Raji (cell line): Measurements from ENCODE around the gene SMG6.

Experiments used
- POLR2A ChIP-seq: IDR thresholded peaks from 2 replicates; pipeline ENCODE4 v1.6.1; 2011; ENCODE audit warnings: low read depth, low read length, control low read depth; ENCODE audit not compliant: insufficient read depth

Gene SMG6

DNA sequence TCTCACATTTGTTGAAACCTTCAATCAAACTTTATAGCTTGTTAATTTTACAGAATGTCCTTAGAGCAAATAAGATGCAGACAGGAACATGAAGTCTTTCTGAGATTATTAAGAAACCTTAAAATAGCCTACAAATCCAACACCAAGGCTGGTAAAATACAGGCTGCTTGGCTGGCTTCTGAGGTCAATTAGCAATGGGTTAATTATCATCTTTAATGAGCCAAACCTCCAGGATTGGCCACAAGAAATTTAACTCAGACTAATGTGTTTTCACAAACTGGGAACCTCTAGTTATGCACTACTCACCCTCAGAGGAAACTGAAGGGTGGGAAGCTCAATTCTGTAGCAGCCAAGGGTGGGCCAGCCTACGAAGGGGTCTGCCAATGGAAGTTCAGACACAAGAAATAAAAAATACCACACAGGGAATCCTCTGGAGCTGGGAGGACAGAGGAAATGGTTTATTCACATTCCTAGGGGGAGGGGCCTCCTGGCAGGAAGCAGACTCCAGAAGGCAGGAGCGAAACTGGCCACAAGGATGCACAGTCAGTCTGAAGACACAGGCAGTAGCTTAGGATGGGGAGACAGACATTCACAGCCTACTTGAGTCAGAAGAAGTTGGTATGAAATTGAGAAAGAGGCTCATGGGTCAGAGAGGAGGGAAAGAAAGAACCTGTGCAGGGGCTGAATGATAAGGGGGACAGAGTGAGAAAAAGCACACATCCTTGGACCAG lies 212.6 kb downstream of the SMG6 start:
- TF ChIP-seq POLR2A: no peak

DNA sequence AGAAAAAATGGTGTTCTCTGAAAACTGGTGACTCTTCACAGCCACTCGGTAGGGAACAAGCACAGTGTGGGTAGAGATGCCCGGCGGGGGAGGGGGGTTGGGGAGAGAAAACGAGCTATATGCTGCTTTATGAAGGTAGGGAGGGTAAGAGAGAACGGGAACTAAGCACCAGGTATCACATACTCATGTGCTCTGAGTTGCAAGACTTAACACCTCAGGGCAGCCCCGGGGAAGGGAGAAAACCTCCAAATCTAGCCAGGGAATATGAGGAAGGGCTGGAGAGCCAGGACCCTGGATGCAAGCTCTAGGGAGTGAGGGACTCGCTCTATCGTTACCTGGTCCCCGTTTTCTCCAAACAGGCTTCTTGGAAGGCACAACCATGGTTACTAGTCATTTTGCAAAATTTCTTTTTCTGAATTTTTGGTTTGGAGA lies 213.4 kb downstream of the SMG6 start:
- TF ChIP-seq POLR2A: no peak

DNA sequence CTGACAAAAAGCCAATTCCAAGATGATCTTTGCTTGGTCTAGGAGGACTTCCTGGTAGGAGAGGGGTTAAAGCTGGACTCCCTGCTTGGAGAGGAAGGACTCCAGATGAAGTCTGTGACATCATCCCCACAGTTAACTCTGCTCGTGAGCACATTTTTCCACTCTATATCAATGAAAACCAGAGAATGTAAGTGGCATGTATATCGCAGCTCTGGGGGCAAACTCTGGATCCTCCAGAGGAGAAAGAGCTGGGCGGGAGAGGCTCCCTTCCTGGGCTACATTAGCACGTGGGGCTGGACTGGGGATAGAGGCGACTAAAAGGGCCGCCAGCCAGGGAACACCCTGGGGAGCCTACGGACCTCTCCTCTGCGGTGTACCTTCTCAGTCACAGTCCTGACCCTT lies 214.6 kb downstream of the SMG6 start:
- TF ChIP-seq POLR2A: no peak

DNA sequence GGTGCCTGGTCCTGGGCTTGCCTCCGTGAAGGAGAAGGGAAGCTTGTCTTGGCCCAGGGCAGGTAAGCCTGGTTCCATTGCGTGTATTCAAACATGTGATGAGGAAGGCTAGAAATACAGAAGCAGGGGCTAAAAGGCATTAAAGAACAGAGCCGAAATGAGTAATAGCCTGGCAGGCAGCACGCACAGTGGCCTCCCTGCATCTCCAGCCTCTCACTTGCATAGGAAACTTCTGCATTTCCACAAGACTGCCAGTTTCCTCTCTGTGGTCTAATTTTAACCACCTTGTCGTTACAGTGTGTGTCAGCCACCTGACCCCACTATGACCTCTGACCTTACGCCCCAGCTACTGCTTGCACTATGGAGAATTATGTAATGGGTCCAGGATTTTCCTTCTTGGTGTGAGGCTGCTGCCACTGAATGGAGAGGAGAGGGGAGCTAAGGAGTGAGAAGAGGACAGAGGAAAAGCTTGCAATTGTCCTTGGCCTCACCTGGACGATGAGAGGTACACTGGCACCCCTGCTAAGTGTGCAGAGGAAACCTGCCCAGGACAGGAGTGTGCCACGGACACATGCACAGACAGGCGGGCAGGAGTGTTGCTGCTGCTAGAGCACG lies 215.9 kb downstream of the SMG6 start:
- no peak for TF ChIP-seq POLR2A

DNA sequence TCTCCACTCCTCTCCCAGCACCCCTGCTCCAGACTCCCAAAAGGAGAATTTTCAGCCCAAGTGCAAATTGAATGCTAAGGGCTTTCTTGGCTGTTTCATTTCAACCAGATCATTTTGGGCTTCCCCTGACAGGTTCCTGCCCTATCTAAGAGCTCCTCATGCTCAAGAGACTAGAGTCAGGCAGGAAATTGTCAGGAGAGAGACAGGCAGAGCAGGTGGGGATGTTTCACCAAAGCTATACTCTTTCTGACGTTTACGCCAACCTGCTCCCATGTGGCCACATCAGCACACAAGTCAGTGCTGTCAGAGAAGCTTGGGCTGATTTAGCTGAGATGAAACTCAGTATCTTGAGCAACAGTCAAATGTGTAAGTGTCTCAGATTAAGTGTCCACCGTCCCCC lies 217.3 kb downstream of the SMG6 start:
- no peak for TF ChIP-seq POLR2A

DNA sequence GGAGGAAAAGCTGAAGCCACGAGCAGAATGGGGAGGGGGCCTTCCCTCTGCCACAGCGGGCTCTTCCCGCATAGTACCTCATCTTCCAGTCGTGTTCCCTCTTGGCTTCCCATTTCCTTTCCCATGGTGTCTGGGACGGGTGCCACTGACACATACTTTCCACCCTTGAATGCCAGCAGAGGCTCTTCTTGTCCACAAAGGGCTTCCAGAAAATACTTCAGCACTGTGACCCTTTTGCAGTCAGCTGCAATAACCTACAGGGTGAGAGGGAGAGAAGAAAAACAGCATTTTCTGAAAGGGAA lies 218.0 kb downstream of the SMG6 start:
- TF ChIP-seq POLR2A: no peak

DNA sequence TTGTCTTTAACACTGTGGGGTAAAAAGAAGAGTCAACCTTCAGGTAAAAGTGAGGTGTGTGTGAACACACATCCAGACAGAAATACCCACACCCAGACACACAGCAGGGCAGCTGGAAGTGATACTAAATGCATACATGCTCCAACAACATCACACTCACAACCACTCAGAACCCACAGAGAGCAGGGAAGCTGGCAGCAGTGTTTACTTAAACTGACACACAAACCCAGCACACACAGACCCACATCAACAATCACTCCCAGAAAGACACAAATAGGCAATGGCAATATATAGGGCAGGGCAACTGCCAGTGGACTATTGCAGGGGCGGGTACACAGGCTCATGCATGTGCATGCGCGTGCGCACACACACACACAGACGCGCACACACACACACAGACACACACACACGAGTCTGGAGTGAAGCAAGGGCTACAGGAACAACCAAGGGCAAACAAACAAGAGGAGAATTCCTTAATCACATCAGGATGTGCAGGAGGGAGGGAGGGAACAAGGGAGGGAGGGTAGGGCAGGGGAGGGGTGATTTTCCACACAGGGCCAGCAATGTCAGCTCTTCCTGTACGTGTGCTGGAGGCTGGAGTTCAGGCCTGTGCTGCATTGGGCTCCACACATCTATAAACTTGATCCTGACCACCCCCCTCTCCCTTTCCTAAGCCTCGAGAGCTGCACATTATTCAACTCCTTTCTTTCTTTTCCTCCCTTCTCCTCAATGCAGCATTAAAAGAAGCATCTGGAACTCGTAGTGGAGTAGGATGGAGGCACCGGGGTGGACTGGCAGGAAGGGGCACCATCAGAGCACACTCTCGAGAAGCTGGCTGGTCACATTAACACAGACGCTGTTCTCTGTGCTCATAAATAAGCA lies 218.6 kb downstream of the SMG6 start:
- TF ChIP-seq POLR2A: no peak

DNA sequence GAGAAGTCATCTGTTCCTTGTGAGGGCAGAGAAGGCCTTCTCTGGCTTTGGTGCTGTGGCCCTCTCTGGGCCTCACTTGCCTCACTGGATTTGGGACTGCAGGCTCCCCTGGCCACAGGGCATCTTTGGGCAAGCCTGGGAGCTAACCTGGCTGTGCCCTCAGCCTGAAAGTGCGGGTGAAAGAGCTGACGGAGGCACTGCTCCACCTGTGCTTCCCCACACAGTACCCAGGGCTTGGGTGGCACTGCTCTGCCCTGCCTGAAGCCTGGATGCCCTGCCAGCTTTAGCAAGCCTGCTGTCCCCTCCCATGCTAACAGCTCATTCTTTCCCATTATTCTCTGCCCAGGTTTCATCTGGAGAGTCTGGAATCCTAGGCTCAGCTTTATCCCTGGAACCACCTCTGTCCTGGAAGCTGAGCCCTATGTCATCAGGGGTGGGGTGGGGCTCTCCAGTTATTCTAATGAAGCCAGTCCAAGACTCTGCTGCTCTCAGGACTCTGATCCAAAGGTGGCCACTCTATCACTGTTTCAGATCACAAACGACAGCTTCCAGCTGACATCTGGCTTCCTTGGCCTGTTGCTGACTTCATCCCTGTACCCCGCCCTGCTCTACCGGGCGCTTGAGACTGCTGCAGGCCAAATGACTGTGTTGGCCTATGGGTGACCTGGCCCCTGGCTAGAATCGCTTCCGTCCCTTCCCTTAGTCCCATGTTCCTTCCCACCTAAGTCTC lies 219.4 kb downstream of the SMG6 start:
- TF ChIP-seq POLR2A: no peak

DNA sequence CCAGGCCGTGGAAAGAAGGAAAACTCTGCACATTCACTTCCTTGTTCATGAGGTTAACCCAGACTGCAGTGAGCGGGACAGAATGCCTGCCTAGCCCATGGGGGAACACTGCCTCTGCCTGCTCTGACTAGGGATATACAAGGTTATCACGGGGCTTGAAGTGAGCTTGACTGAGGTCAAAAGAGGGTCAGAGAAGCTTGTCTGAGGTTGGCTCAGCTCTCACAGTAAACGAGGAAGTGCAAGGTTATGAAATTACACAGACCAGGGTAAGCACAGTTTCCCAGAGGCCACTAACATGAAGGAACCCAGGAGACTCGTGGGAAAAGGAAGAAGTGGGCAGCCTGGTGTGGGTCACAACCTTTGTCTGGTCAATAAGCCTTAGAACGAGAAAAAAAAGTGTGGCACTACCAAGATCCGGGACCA lies 220.0 kb downstream of the SMG6 start:
- TF ChIP-seq POLR2A: no peak

DNA sequence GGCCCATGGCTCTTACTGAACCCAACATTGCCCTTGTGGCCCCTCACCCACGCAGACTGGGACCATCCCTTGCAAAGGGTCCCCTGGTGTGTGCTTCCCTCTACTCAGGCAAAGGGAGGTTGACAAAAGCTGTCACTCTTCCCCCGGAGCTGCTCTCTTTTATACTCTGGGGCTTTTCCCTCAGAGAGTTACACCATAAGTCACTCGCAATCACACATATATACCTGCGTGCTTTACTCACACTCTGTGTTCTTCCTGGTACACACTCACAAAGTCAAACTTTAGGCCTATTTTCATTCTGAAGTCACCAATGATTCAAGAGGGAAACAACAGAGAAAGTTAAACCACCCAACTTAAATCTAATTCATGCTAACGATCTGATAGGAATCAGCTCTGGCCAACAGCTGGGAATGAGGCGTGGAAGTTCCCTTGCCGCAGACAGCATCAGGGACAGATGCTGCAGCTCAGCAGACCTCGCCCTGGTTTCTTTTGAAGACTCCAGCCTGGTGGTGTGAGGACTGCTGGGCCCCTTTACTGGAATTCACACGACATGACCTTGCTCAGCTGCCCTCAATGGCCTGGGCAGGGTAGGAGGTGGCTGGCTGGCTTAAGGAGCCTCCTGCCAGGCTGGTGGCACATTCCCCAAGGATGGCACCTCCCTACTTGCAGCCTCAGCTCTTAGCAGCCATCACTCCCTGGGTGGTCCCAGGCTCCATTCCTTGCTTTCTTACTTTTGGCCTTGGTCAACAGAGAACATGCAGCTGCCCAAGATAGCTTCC lies 221.4 kb downstream of the SMG6 start:
- TF ChIP-seq POLR2A: no peak

DNA sequence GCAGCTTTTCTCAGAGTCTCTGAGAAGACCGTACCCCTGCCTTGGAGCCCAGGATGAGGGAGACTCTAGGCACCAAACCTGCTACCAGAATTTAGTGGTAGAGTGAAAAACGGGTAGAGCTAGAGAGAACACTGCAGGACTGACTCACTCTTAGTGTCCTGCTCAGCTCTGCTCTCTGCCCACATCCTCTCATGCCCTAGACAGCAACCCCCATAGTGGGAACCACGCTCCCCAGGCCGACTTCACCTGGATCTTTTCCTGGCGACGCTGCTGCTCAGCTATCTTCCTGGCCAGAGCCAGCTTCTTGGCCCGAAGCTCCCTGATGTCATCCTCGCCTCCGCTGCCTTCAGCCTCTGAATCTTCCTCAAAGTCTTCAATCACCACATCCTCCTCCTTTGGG lies 222.0 kb downstream of the SMG6 start:
- no peak for TF ChIP-seq POLR2A

DNA sequence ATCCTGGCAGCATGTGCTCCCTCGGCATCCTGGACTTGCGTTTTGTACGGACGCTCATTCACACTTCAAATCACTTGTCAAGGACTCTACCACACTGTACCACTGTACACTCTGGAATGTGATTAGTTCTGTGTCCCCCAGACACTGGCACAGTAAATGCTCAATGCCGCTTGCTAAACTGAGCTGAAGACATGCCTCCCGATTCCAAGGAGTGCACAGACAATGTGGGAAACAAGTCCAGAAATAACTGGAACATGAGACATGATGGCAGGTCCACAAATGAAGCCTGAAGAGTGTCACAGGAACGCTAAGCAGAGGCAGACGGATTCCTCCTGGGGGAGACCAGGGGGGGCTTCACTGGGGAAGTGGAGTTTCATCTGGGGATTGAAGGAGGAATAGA lies 226.5 kb downstream of the SMG6 start:
- TF ChIP-seq POLR2A: no peak

DNA sequence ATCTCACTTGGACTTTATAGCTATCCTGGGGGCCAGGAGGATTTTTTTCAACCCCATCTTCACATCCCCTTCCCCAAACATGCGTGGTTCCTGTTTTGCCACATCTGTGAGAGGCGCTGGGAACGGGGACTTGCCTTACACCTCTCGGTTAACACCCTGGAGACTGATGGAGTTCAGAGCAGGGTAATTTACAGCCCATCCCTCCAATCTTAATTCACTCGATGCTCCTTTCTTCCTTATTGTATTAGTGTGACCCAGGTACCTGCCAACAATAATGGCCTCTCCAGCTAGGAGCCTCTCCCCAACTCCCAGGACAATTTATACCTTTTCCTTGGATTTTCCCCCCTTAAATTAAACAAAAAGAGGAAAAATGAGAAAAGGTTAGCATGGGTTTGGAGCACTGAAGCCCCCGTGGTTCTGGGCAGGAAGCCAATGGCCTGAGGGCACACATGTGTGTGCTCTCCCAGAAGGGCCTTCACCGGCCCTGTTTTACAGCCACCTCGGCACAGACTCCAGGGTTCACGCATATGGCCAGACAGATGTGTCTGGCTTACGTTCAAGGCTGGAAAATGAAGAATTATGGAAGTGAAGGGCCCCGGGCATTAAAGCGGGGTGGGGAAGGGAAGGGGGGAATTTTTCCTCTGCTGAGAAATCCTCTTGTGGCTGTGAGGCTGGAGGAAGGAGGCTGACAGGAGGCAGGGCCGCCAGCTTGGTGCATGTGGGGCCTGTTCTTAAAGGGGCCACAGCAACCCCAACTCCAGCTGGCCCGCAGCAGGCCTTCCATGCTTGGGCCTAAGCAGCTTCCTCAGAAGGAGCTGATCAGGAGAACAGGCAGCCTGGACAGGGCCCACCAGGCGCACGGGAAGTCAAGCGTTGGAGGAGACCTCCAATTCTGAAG lies 227.2 kb downstream of the SMG6 start:
- no peak for TF ChIP-seq POLR2A
